CD4-positive, alpha-beta T cell treated with Interleukin-15 for 4 hours (primary cell): ENCODE data around the gene IFITM1.
"Not testable (repeated sequence)": the region's sequence is repeated elsewhere in the genome, so short reads cannot be mapped to it uniquely, and the experiment has no call there.

Source experiments
- DNase-seq: peaks from one replicate; pipeline ENCODE4 v3.0.0-alpha.2; 2020; ENCODE audit warnings: low spot score

IFITM1 gene

DNA sequence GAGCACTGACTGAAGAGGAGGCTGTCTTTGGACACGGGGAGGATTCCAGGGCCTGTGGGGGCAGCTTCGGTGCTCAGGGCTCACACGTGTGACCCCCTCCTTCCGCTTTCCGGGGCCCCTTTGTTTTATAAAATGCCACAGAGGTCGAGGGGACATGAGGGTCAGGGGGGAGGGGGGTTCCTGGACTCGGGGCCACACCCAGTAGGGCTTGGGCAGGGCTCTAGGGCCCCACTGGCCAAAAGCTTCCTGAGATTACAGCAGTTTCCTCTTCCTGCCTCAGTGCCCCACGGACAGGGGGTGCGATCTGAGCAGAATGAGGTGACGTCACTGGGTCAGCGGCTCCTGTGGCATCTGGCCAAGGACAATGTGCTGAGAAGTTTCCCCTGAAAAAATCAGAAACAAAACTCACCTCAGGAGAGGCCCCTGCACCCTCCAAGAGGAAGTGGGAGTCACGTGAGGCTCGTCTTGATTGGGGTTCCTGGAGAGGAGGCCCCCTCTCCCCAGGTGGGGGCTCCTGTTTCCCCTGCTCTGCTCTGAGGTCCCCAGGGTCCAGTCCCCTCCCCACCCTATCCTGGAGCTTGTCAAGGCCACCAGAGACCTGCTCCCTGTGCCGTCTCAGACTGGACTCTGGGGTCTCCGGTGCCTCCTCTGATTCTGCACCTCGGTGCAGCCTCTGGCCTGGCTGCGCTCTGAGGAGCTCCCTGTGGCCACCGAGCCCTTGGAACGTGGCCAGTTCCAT lies 13.2 kb downstream of the IFITM1 start:
- peak; percentile 54 for DNase-seq

DNA sequence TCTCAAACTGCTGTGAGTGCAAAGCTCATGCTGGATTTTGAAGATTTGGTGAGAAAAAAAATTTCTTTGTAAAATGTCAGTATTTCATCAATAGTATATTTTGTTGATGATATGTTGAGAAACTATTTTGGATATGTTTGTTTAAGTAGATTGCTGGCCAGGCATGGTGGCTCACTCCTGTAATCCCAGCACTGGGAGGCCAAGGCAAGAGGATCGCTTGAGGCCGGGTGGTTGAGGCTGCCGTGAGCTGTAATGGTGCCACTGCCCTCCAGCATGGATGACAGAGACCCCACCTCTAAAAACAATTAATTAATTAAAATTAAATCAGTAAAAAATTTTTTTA lies 13.7 kb downstream of the IFITM1 start:
- no peak for DNase-seq

DNA sequence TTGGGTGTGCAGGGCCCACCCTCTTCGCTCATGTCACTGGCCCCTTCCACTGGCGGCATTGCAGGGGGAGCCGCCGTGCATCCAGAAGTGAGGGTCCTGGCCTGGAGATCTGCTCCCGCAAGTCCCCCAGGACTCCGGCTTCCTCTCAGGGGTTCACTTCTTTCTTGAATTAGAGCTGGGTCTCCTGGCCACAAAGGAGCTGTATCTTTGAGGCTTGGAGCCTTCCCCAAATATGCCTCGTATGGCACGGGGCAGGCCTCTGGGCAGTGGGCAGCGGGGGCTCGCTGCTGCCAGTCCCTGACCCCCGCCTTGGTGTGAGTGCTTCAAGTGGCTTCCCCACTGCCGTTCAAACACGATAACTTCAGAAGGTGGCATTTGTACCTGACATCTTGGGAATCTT lies 14.2 kb downstream of the IFITM1 start:
- DNase-seq = no peak

DNA sequence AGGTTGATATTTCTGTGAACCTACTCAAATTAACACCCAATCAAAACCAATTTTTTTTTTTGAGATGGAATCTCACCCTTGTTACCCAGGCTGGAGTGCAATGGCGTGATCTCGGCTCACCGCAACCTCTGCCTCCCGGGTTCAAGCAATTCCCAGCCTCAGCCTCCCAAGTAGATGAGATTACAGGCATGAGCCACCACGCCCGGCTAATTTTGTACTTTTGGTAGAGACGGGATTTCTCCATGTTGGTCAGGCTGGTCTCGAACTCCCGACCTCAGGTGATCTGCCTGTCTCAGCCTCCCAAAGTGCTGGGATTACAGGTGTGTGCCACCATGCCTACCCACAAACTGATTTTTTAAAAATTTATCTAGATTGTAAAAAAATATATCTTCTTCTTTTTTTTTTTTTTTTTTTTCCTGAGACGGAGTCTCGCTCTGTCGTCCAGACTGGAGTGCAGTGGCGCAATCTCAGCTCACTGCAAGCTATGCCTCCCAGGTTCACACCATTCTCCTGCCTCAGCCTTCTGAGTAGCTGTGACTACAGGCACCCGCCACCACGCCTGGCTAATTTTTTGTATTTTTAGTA lies 14.8 kb downstream of the IFITM1 start:
- not testable (repeated sequence) for DNase-seq

DNA sequence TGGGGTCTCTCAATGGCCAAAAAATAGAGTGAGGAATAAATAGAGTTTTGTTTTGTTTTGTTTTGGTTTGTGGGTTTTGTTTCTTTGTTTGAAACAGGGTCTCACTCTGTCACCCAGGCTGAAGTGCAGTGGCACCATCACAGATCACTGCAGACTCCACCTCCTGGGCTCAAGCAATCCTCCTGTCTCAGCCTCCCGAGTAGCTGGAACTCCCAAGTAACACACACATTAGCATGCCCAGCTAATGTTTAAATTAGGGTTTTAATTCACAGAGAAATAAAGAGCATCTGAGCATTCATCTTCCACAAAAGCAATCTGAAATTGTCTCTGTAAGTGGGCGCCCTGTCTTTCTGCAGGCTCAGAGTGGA lies 16.0 kb downstream of the IFITM1 start:
- DNase-seq = no peak

DNA sequence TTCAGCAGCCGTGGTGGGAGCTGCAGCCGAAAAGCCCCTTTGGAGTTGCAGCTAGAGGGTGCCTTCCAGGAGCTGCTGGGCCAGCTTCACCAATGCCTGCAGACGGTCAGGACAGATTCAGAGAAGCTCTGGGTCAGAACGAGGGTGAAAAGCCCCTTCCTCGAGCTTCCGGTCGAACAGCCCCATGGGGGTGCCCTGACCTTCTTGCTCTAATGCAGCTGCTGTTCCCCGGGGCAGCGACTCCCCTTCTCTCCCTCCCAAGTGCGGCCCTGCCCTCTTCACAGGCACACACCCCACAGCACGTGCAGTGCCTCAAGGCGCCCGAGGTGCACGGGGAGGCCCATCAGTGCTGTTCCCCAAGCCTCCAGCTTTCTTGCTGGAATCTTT lies 16.5 kb downstream of the IFITM1 start:
- no peak for DNase-seq

DNA sequence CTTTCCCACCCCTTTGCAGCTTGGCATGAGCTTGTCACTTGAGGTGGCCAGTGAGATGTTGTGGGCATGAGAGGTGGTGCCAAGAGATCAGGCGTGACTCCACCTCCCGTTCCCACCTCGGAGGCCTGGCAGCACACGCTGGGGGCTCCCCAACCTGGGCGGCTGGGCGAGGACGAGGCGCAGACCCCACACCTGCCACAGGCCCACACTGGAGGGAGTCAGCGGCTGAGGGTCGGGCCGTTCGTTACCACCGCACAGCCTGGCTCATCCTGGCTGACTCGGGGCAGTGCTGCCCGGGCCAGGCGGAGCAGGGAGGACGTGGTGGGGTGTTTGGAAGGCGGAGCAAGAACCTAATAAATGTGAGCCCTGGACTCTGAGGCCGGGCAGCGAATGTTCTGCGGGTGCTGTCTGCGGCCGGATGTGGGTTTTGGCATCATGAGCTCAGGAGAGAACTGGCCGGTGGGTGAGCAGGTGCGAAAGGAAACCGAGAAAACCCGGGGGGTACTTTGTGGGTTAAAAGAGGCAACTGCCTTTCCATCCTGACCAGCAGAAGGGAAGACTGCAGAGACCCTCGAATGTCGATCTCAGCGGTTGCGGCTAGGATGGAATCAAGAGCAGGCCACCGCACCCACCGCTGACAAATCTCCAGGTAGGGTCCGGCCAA lies 17.0 kb downstream of the IFITM1 start:
- DNase-seq = no peak

DNA sequence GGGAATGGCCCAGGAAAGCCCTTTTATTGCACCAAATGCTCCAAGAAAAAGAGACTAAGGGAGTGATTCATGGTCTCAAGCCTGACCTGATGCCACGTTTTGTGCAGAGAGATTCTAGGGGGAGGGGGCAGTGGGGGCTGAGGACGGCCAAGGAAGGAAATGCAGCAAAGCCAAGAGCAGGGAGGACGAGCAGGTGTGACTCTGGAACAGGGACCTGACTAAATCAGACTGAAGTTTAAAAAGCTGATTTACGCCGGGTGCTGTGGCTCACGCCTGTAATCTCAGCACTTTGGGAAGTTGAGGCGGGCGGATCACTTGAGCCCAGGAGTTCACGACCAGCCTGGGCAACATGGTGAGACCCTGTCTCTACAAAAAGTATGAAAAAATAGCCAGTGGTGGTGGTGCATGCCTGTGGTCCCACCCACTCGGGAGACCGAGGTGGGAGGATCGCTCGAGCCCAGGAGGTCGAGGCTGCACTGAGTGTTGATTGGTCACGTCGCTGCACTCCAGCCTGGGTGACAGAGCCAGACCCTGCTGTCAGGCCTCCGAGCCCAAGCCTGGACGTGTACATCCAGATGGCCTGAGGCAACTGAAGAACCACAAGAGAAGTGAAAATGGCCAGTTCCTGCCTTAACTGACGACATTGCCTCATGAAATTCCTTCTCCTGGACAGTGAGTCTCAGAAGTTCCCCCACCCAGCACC lies 17.7 kb downstream of the IFITM1 start:
- no peak for DNase-seq

DNA sequence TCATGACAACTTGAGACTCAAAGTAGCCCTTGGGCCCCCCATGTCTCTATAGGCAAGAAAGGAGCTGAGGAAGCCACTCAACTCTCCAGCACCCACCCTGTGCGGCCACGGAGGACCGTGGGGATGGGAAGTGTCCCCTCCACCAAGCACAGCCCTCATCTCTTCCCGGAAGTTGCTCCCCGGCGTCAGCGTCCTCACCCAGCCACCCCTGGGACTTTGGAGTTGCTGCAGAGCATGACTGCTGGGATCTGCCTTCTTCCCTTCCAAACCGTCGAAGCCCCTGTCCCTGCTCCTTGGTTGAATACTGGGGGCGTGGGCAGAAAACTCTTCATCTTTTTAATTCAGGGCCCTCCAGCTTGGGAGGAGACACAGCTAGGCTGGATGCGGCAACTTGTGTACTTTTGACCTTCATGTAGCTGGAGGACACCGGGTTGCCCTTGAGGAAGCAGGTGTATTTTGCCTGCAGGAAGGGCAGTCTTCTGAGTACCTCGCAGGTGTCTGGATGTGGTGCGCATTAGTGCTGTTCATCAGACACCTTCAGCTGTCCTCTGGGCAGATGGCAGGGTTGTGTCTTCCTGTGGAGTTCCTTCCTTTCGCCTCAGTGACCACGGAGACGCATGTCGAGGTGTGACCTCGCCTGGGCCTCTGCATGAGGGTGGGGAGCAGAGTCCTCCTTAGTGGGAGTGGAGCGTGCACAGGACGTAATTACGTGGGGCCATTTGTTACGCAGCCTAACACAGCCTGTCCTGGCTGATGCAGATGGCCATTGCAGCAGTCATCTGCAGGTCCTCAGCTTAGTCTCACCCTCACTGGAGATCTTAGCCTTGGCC lies 19.0 kb downstream of the IFITM1 start:
- no peak for DNase-seq

DNA sequence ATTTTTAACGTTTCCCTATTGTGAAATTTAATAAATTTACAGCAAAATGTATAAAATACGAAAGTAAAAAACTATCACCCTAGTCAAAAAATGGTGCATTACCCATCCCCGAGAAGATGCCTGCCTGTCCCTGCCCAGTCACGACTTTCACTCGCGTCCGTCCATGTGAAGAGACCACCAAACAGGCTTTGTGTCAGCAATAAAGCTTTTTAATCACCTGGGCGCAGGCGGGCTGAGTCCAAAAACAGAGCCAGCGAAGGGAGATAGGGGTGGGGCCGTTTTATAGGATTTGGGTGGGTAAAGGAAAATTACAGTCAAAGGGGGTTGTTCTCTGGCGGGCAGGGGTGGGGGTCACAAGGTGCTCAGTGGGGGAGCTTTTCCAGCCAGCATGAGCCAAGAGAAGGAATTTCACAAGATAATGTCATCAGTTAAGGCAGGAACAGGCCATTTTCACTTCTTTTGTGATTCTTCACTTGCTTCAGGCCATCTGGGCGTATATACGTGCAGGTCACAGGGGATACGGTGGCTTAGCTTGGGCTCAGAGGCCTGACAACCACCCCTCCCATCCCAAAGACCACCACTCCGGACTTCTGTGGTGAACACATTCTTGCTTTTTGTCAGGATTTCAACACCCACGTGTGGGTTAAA lies 19.9 kb downstream of the IFITM1 start:
- DNase-seq = not testable (repeated sequence)

DNA sequence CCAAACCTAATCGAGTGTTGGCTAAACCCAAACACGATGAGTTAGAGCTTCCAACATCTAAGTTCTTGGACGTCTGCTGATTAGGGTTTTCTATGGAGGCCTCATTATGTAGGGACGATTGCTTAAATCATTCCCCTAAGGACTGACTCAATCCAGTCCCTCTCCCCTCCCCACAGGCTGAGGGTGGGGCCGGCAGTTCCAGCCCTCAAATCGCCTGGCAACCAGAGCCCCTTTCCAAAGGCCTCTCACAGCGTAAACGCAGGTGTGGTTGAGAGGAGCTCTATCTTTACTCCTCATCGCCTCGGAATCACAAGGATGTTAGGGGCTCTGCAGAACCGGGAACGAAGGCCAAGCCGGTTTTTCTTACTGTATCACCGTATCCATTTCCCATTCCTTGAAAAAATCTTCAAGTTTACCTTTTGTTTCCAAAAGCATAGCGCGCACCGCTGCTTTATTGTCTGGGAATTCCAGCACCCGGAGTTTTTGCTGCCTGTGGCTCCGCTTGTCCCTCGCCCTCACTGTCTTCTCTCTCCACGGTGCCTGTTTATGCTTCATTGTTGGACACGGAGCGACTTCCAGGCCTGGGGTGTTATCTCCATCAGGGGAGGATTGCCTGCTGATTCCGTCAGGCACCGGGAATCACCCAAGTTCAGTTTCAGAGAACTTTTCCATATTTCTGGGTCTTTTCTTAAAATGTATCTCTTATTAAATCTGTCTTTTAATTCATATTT lies 20.6 kb downstream of the IFITM1 start:
- no peak for DNase-seq

DNA sequence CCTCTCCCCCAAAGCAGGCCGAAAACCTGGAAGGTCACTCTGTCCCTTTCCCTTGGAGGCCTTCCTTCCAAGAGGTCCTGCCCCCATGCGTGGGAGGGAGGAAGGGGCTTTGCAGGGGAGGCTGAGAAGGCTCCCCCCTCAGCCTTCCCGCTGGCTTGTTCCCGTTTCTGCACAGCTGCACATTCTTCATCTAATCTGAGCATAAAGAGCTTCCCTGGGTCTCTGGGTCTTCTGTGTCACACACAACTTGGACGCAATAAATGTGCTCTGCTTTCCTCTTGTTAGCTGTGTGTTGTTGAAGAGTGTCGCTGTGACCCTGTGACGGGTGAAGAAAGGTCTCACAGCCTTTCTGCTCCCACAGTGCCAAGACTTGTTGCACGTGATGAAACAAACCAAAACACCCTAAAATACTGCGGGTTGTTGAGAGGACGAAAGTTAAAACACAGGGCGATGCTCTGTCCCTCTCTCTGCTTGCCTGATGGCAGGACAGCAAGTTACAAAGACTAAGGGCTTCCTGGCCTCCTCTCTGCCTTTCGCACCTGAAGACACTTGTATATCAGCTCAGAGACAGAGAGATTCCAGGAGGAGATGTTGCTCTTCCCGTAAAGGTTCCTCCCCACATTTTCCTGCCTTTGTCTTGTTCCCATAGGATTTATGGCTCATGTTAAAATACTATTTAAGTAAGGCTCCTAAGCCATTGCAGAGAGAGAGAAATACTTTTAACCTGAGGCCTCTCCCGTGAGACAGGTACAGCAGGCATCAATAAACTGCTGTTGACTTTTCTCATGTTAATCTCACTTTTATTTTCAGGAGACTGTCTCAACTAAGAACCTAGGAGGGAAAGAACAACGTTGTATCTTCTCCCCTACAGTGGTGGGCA lies 22.2 kb downstream of the IFITM1 start:
- DNase-seq = no peak

DNA sequence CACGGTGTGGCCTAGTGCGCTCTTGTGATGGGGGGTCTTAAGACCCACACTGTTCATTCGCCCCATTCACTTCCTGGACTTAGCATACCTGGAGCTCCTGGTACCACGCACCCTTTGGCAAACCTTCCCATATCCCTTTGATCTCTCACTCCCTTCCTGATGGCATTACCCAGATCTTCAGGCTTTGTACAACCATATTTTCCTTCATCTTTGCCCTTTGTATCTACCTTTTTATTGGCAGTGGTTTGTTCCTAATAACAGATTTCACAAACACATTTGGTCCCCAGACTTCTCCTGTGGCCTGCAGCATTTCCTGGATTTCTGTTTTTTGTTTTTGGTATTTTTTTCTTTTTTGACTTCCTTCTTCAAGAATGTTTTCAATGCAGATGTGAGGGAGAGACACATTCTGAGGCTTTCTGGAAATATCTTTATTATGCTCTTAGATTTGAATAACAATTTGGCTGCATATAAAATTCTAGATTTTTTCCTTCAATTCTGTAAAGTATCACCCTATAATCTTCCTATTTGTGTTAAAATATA lies 22.9 kb downstream of the IFITM1 start:
- DNase-seq = no peak

DNA sequence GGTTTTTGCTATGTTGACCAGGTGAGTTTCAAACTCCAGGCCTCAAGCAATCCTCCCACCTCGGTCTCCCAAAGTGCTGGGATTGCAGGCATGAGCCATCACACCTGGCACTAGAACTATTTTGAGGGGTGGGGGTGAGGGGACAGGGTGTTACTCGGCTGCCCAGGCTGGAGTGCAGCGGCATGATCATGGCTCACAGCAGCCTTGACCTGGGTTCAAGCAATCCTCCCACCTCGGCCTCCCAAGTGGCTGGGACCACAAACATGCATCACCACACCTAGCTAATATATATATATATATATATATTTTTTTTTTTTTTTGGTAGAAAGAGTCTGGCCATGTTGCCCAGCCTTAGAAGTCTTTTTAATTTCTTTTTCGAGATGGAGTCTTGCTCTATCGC lies 23.9 kb downstream of the IFITM1 start:
- no peak for DNase-seq

DNA sequence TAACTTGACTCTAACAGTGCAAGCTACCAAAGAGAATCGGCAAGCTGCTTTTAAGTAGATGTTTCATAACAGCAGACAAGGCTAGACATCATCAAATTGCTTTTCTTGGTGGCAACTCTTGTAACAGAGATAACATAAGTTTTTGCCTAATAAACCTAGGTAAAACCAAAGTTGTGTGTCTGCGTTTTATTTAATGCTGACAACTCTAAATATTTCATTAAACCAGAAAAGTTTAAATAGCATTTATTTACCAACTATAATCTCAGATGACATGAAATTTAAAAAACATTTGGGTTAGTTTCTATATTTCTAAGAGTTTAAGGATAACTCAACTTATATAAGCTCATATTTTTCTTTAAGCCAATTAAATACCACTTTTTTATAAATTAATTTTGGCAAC lies 26.1 kb downstream of the IFITM1 start:
- DNase-seq = no peak

DNA sequence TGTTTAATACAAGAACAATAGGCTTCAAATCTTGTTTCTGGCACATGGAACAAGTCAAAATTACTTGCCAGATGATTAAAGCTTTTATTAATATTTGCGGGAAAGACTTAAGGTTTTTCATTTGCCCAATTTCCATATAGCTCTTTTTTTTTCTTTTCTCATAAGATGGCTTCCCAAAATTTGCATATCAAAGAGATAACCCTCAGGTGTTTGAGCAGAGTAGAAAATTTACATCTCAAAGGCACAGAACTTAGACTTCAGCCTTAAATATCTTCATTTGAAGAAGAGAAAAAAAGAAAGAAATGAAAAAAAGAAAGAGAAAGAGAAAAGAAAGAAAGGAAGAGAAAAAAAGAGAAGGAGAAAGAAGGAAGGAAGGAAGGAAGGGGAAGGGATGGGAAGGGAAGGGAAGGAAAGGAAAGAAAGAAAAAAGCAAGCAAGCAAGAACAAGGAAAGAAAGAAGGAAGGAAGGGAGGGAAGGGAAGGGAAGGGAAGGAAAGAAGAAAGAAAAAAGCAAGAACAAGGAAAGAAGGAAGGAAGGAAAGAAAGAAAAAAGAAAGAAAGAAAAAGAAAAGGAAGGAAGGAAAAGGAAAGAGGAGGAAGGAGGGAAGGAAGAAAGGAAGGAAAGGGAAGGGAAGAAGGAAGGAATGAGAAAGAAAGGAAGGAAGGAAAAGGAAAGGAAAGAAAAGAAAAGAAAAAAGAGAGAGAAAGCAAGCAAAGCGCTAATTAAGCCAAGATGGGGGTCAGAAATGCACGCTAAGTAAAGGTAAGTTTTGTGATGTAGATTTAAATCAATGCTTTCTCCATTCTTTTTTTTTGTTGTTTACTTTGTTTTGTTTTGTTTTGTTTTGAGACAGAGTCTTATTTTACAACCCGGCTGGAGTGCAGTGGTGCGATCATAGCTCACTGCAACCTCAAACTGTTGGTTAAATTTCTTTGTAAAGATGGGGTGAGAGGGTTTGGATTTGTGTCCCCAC lies 27.0 kb downstream of the IFITM1 start:
- no peak for DNase-seq

DNA sequence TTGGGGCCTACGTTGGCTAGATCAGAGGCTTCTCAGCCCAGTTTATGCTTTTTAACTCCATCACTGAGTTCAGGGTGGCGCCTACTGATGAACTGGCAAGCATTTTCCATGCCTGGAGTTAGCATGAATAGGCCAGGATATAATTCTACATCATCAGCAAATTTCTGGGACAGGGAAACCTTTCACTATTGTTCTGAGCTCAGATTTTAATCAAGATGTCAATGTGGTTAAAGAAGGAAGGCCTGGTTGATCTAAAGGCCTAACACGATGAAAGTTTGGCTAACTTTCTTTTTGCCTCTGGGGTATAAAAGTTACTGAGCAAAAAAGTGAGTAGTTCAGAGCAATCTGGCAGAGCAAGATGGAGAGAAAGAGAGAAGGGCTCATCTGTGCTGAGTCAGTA lies 28.5 kb downstream of the IFITM1 start:
- DNase-seq = no peak

DNA sequence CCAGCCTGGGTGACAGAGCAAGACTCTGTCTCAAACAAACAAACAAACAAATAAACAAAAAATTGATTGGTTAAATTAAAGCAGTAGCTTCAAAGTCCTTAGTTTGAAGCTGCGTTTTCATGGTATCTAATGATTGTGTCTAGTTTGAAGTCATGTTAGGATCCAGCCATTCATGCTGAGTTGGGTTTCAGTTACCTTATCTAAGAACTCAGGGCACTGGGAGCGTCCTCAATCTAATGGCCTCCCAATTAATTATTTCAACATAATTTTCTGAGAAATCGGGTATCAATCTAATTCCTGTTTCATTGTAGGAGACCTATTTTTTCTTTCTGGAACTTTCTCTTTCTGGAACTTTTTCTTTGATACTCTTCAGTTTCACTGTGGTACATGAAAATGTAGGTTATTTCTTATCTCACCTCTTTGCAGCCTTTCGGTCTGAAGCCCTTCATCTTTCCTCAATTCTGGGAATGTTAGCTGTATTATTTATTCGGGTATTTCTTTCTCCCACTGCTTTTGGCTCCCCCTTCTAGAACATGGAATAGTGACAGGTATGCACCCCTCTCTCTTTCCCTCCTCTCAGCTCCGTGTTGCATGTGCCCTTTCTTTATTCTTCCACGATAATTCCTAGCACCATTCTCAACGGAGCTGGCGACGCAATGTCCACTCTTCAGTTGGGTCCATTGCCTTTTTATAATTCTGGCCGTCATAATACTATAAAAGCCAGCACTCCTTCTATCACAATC lies 31.2 kb downstream of the IFITM1 start:
- DNase-seq = no peak
